C4-2B (cell line): ENCODE results near the gene INHBB.

ENCODE experiments used
- H3K27ac ChIP-seq: fragments of 450-650 bp; 2 replicates; pipeline ENCODE4 v1.5.1; 2017
- CTCF ChIP-seq: fragments of 450-650 bp; conservative IDR thresholded peaks from 2 replicates; pipeline ENCODE4 v1.5.1; 2017; ENCODE audit warnings: mild to moderate bottlenecking
- ZFX ChIP-seq: fragments of 450-650 bp; IDR thresholded peaks from 2 replicates; pipeline ENCODE4 v1.6.1; 2017

INHBB gene

GRCh38 chr2:120312076-120312475 lies 33.9 kb upstream of the INHBB start:
- H3K27ac ChIP-seq: no peak overlapping the region
- TF ChIP-seq ZFX: no peak
- no peak for TF ChIP-seq CTCF

GRCh38 chr2:120312860-120313694 lies 32.9 kb upstream of the INHBB start:
- TF ChIP-seq ZFX (no peak), CTCF (peak; percentile 96)
- H3K27ac ChIP-seq: peak overlapping the region; percentile 44

GRCh38 chr2:120313695-120314615 lies 32.0 kb upstream of the INHBB start:
- TF ChIP-seq CTCF (no peak), ZFX (no peak)

GRCh38 chr2:120314690-120315366 lies 31.1 kb upstream of the INHBB start:
- H3K27ac ChIP-seq: no peak overlapping the region
- TF ChIP-seq ZFX: no peak
- TF ChIP-seq CTCF: no peak

More at GRCh38 chr2:120313695-120314615, 32.0 kb upstream of the INHBB start:
- peak overlapping the region; percentile 44 for H3K27ac ChIP-seq

- TF ChIP-seq ZFX (no peak), CTCF (no peak)
- no peak overlapping the region for H3K27ac ChIP-seq
Measured at GRCh38 chr2:120315367-120316033, 30.4 kb upstream of the INHBB start.

GRCh38 chr2:120316071-120316470 lies 29.9 kb upstream of the INHBB start:
- no peak overlapping the region for H3K27ac ChIP-seq
- TF ChIP-seq ZFX (no peak), CTCF (no peak)
